ENCODE results near the gene FSTL5. TPM values are rescaled to one million over a fixed set of nuclear protein-coding genes. Genes with fewer than 3 reads are reported as not detected.

Gene FSTL5
- total and polyA plus RNA-seq, 2 of the 13 experiments (the other 11 are each of a cell fraction or from before 2014, with no cell fraction given) = 0.03 to 0.07 TPM

- TF ChIP-seq, protein P1, sequence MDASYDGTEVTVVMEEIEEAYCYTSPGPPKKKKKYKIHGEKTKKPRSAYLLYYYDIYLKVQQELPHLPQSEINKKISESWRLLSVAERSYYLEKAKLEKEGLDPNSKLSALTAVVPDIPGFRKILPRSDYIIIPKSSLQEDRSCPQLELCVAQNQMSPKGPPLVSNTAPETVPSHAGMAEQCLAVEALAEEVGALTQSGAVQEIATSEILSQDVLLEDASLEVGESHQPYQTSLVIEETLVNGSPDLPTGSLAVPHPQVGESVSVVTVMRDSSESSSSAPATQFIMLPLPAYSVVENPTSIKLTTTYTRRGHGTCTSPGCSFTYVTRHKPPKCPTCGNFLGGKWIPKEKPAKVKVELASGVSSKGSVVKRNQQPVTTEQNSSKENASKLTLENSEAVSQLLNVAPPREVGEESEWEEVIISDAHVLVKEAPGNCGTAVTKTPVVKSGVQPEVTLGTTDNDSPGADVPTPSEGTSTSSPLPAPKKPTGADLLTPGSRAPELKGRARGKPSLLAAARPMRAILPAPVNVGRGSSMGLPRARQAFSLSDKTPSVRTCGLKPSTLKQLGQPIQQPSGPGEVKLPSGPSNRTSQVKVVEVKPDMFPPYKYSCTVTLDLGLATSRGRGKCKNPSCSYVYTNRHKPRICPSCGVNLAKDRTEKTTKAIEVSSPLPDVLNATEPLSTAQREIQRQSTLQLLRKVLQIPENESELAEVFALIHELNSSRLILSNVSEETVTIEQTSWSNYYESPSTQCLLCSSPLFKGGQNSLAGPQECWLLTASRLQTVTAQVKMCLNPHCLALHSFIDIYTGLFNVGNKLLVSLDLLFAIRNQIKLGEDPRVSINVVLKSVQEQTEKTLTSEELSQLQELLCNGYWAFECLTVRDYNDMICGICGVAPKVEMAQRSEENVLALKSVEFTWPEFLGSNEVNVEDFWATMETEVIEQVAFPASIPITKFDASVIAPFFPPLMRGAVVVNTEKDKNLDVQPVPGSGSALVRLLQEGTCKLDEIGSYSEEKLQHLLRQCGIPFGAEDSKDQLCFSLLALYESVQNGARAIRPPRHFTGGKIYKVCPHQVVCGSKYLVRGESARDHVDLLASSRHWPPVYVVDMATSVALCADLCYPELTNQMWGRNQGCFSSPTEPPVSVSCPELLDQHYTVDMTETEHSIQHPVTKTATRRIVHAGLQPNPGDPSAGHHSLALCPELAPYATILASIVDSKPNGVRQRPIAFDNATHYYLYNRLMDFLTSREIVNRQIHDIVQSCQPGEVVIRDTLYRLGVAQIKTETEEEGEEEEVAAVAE (CRISPR knock-in tag; IDR thresholded peaks at IDR 0.05; ENCODE audit: borderline replicate concordance) = no peak
- TF ChIP-seq ZNF10 (CRISPR knock-in tag; IDR thresholded peaks at IDR 0.05; ENCODE audit: borderline replicate concordance, low read depth) = no peak
- no peak for TF ChIP-seq ZNF292 (CRISPR knock-in tag; IDR thresholded peaks at IDR 0.05; ENCODE audit: borderline replicate concordance, low read depth)
Observed at GRCh38 chr4:161827013-161827412, 336.8 kb downstream of the FSTL5 start (continued).

GRCh38 chr4:161823450-161823849 lies 340.4 kb downstream of the FSTL5 start:
- no CpG with 5 or more reads among the region's 1 CpG for WGBS (ENCODE audit: low lambda C conversion rate)
- Histone ChIP-seq H2AFZ (ENCODE audit: low read length) (no peak overlapping the region), H3K9ac (ENCODE audit: insufficient read depth, low read depth, low read length) (no peak overlapping the region), H3K27ac (ENCODE audit: extremely low read length, insufficient read depth, low read length) (no peak overlapping the region), H3K4me2 (ENCODE audit: low read depth, low read length) (no peak overlapping the region), H3K9me3 (ENCODE audit: low read length) (no peaks in the 10 kb centered on the region; the same call in 1 of the 2 replicates), H3K4me3 (replicated peaks in 1 of 3; ENCODE audit: insufficient read depth in 1 of 3, low read depth in 2 of 3, low read length in 3 of 3) (no peak overlapping the region), H4K20me1 (ENCODE audit: insufficient read depth, low read length) (no peaks in the 10 kb centered on the region), H3K36me3 (replicated peaks in 1 of 2; ENCODE audit: control insufficient read depth in 1 of 2, insufficient read depth in 2 of 2, low read length in 2 of 2) (no peaks in the 10 kb centered on the region), H3K4me1 (ENCODE audit: insufficient read depth, low read length) (no peaks in the 10 kb centered on the region), H3K79me2 (ENCODE audit: insufficient read depth, low read length) (no peaks in the 10 kb centered on the region), H3K27me3 (ENCODE audit: control insufficient read depth in 1 of 2, insufficient read depth in 2 of 2, low read length in 2 of 2) (no peaks in the 10 kb centered on the region)
- in situ Hi-C loops (cut with HindIII; ENCODE audit: extremely low pct_ligation_motif_present, low pct_unique_long_range_greater_than_20kb) (no loop called here), intact Hi-C loops (cut with micrococcal nuclease; ENCODE audit: unreplicated experiment) (no loop called here)
- no peak for FAIRE-seq
- ATAC-seq = no peak
- no TSS peak for BruUV-seq (replicated peaks)
- CTCF ChIA-PET (ENCODE audit: low intra/inter-chr PET ratio, low total read pairs) = no interaction called here
- POLR2A ChIA-PET = no interaction called here
- DNase-seq (ENCODE audit: low spot score) = no peak
- no peak for TF ChIP-seq ESRRA (CRISPR knock-in tag; IDR thresholded peaks at IDR 0.05; ENCODE audit: low read depth)
- TF ChIP-seq, protein P2, sequence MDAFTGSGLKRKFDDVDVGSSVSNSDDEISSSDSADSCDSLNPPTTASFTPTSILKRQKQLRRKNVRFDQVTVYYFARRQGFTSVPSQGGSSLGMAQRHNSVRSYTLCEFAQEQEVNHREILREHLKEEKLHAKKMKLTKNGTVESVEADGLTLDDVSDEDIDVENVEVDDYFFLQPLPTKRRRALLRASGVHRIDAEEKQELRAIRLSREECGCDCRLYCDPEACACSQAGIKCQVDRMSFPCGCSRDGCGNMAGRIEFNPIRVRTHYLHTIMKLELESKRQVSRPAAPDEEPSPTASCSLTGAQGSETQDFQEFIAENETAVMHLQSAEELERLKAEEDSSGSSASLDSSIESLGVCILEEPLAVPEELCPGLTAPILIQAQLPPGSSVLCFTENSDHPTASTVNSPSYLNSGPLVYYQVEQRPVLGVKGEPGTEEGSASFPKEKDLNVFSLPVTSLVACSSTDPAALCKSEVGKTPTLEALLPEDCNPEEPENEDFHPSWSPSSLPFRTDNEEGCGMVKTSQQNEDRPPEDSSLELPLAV (CRISPR knock-in tag; conservative IDR thresholded peaks at IDR 0.05; ENCODE audit: low read depth) = no peak
- TF ChIP-seq SMARCC2 (IDR thresholded peaks at IDR 0.05) = no peak
- no peak for TF ChIP-seq ZNF121 (CRISPR knock-in tag; IDR thresholded peaks at IDR 0.05)
- TF ChIP-seq FOXA1 (IDR thresholded peaks at IDR 0.05) = no peak
- TF ChIP-seq FOXA1 (CRISPR knock-in tag; IDR thresholded peaks at IDR 0.05) = no peak
- TF ChIP-seq HDAC2 (CRISPR knock-in tag; IDR thresholded peaks at IDR 0.05) = no peak
- no peak for TF ChIP-seq ZNF615 (CRISPR knock-in tag; IDR thresholded peaks at IDR 0.05; ENCODE audit: borderline replicate concordance)
- TF ChIP-seq ZNF558 (CRISPR knock-in tag; IDR thresholded peaks at IDR 0.05; ENCODE audit: borderline replicate concordance) = no peak
- no peak for TF ChIP-seq CBX2 (IDR thresholded peaks at IDR 0.05; ENCODE audit: low read depth, low read length)
- no peak for TF ChIP-seq CBX2 (CRISPR knock-in tag; IDR thresholded peaks at IDR 0.05; ENCODE audit: low read depth)
- TF ChIP-seq PHF20 (CRISPR knock-in tag; IDR thresholded peaks at IDR 0.05) = no peak
